Left lung (tissue), 10 donors: ENCODE data around the gene FHOD3. TPM values are rescaled to one million over a fixed set of nuclear protein-coding genes. Genes with fewer than 3 reads are reported as not detected.

ENCODE experiments used
- ATAC-seq: fragments of 200-7000 bp; cut with Tn5 transposase; one replicate; pipeline ENCODE4 v1.9.1; 2020; ENCODE audit warnings: moderate library complexity
- DNase-seq, 4 donors: peaks; one replicate each; pipeline ENCODE4 v3.0.0-alpha.2; 2013 to 2020
- H3K27ac ChIP-seq, 2 donors: fragments of 200-600 bp; sonication (generic) in 1 of 2; one replicate each; pipeline versions ENCODE4 v1.5.0 to v1.8.0; 2020 to 2021
- H3K27me3 ChIP-seq, 2 donors: fragments of 200-600 bp; sonication (generic) in 1 of 2; one replicate each; pipeline versions ENCODE4 v1.5.0 to v1.8.0; 2020 to 2021
- H3K36me3 ChIP-seq, 2 donors: fragments of 200-600 bp; sonication (generic) in 1 of 2; one replicate each; pipeline versions ENCODE4 v1.5.0 to v1.8.0; 2020 to 2021
- H3K4me1 ChIP-seq, 2 donors: fragments of 200-600 bp; one replicate each; pipeline ENCODE4 v1.8.0; 2021
- H3K4me3 ChIP-seq, 2 donors: fragments of 200-600 bp; sonication (generic) in 1 of 2; one replicate each; pipeline versions ENCODE4 v1.5.0 to v1.8.0; 2020 to 2021; ENCODE audit warnings: mild to moderate bottlenecking in 1 of 2
- H3K9me3 ChIP-seq, 2 donors: fragments of 200-600 bp; sonication (generic) in 1 of 2; one replicate each; pipeline versions ENCODE4 v1.5.0 to v1.8.0; 2020 to 2021
- CTCF ChIP-seq, 2 donors: fragments of 200-600 bp; sonication (generic) in 1 of 2; IDR thresholded peaks; one replicate each; pipeline versions ENCODE4 v1.5.0 to v1.8.0; 2021; ENCODE audit warnings: antibody characterized with exemption in 2 of 2
- intact Hi-C, 2 donors: fragments of 100-400 bp; cut with DNase I; formaldehyde crosslinking; loops; one replicate each; pipeline versions ENCODE4 v1.11.2 to v1.14.2; 2022
- polyA plus RNA-seq, 6 donors: library from polyadenylated mRNA; unstranded; fragments of 120-200 nt; gene quantifications; one replicate each; pipeline ENCODE4 v1.2.1, GENCODE V29; 2013; ENCODE audit not compliant: insufficient read length in 6 of 6
- total RNA-seq, 2 donors: library from RNA; stranded (reverse); fragmentation: NEBNext Ultra II Directional; extraction: Animal tissue kit (Norgen Biotek cat#: 25700); gene quantifications; one replicate each; pipeline ENCODE4 v1.2.1, GENCODE V29; 2021
- donor health status: DM: no; HTN: yes; CAD: no.
- donor health status: DM: no; HTN: no; CAD: no.

Gene FHOD3
- total and polyA plus RNA-seq, 8 donors, result 0.55 to 2.9 (median 1.5) TPM

GRCh38 chr18:36256094-36256493 lies 41.4 kb upstream of the FHOD3 start:
- Histone ChIP-seq H3K4me1 (no peaks in the 10 kb centered on the region), H3K4me3 (no peak overlapping the region), H3K36me3 (no peaks in the 10 kb centered on the region), H3K27ac (no peak overlapping the region), H3K9me3 (no peaks in the 10 kb centered on the region), H3K27me3 (no peaks in the 10 kb centered on the region)
- intact Hi-C loops, result no loop called here
- ATAC-seq, result no peak
- TF ChIP-seq CTCF (IDR thresholded peaks at IDR 0.05), result no peak
- DNase-seq, result no peak

GRCh38 chr18:36262971-36263370 lies 34.5 kb upstream of the FHOD3 start:
- no peak for DNase-seq
- Histone ChIP-seq H3K4me3 (no peak overlapping the region), H3K9me3 (no peaks in the 10 kb centered on the region), H3K4me1 (no peaks in the 10 kb centered on the region), H3K36me3 (no peaks in the 10 kb centered on the region), H3K27ac (no peak overlapping the region), H3K27me3 (no peaks in the 10 kb centered on the region)
- no peak for ATAC-seq
- intact Hi-C loops, result no loop called here
- TF ChIP-seq CTCF (IDR thresholded peaks at IDR 0.05), result no peak

- Histone ChIP-seq H3K36me3 (no peaks in the 10 kb centered on the region), H3K4me3 (no peak overlapping the region), H3K9me3 (no peaks in the 10 kb centered on the region), H3K27me3 (no peaks in the 10 kb centered on the region), H3K27ac (no peak overlapping the region), H3K4me1 (no peaks in the 10 kb centered on the region)
- intact Hi-C loops, result no loop called here
- DNase-seq (no peak), ATAC-seq (peak; percentile 29)
- no peak for TF ChIP-seq CTCF (IDR thresholded peaks at IDR 0.05)
Measured at GRCh38 chr18:36264283-36264682, 33.2 kb upstream of the FHOD3 start.

- H3K9me3 ChIP-seq, result no peaks in the 10 kb centered on the region
- no peak overlapping the region for H3K4me3 ChIP-seq
- no peaks in the 10 kb centered on the region for H3K27me3 ChIP-seq
- peak in 1 of 4 donors; percentile 10 for DNase-seq
- no peak for TF ChIP-seq CTCF (IDR thresholded peaks at IDR 0.05)
- intact Hi-C loops, result no loop called here
- H3K27ac ChIP-seq, result no peak overlapping the region
- no peaks in the 10 kb centered on the region for H3K36me3 ChIP-seq
- peak; percentile 47 for ATAC-seq
- H3K4me1 ChIP-seq, result no peaks in the 10 kb centered on the region
Measured at GRCh38 chr18:36265015-36265414, 32.5 kb upstream of the FHOD3 start.

- no peak for TF ChIP-seq CTCF (IDR thresholded peaks at IDR 0.05)
- Histone ChIP-seq H3K9me3 (no peaks in the 10 kb centered on the region), H3K27ac (no peak overlapping the region), H3K36me3 (no peaks in the 10 kb centered on the region), H3K4me3 (no peak overlapping the region), H3K4me1 (no peaks in the 10 kb centered on the region), H3K27me3 (no peaks in the 10 kb centered on the region)
- DNase-seq (no peak), ATAC-seq (no peak)
- intact Hi-C loops, result no loop called here
Measured at GRCh38 chr18:36269157-36269556, 28.4 kb upstream of the FHOD3 start.
